GM23338 (cell line): ENCODE data around the gene LEMD1. TPM values are rescaled to one million over a fixed set of nuclear protein-coding genes. Genes with fewer than 3 reads are reported as not detected.

Experiments used
- ATAC-seq: fragments of 200-7000 bp; cut with Tn5 transposase; 3 replicates; pipeline ENCODE4 v1.9.1; 2020
- DNase-seq: peaks from one replicate; pipeline ENCODE4 v3.0.0-alpha.2; 2015; ENCODE audit warnings: low spot score
- H2AFZ ChIP-seq: fragments of 200-600 bp; sonication (generic); 2 replicates; pipeline ENCODE4 v1.8.0; 2016; ENCODE audit warnings: antibody characterized with exemption, mild to moderate bottlenecking, moderate library complexity
- H3F3A ChIP-seq: fragments of 200-600 bp; sonication (generic); replicated peaks from 2 replicates; pipeline ENCODE4 v1.8.0; 2017; ENCODE audit warnings: antibody characterized with exemption, mixed run types, low read depth
- H3K27ac ChIP-seq: fragments of 200-600 bp; sonication (generic); 2 replicates; pipeline ENCODE4 v1.6.1; 2016; ENCODE audit warnings: low read depth
- H3K27me3 ChIP-seq: fragments of 200-600 bp; sonication (generic); 2 replicates; pipeline ENCODE4 v1.8.0; 2016; ENCODE audit warnings: mild to moderate bottlenecking, mixed run types, moderate library complexity; ENCODE audit not compliant: insufficient read depth
- H3K36me3 ChIP-seq: fragments of 200-600 bp; sonication (generic); 2 replicates; pipeline ENCODE4 v1.8.0; 2016; ENCODE audit warnings: mild to moderate bottlenecking; ENCODE audit not compliant: insufficient read depth
- H3K4me1 ChIP-seq: fragments of 200-600 bp; sonication (generic); 2 replicates; pipeline ENCODE4 v1.8.0; 2016; ENCODE audit warnings: mild to moderate bottlenecking, moderate library complexity; ENCODE audit not compliant: insufficient read depth
- H3K4me2 ChIP-seq: fragments of 200-600 bp; sonication (generic); 2 replicates; pipeline ENCODE4 v1.7.1; 2017; ENCODE audit warnings: mixed run types
- H3K4me3 ChIP-seq: fragments of 200-600 bp; sonication (generic); 2 replicates; pipeline ENCODE4 v1.6.1; 2016; ENCODE audit warnings: mixed run types
- H3K79me2 ChIP-seq: fragments of 200-600 bp; sonication (generic); replicated peaks from 2 replicates; pipeline ENCODE4 v1.8.0; 2017; ENCODE audit warnings: mild to moderate bottlenecking; ENCODE audit not compliant: insufficient read depth
- H3K9me2 ChIP-seq: fragments of 200-600 bp; sonication (generic); 2 replicates; pipeline ENCODE4 v1.8.0; 2017; ENCODE audit not compliant: insufficient read depth
- H4K20me1 ChIP-seq: fragments of 200-600 bp; sonication (generic); replicated peaks from 2 replicates; pipeline ENCODE4 v1.8.0; 2017; ENCODE audit warnings: mild to moderate bottlenecking; ENCODE audit not compliant: insufficient read depth
- H3K27ac Mint-ChIP-seq: 2 replicates; pipeline ENCODE4 v1.8.0; 2020; ENCODE audit warnings: inconsistent platforms, mild to moderate bottlenecking, moderate library complexity, mixed read lengths
- H3K27me3 Mint-ChIP-seq: 3 replicates; pipeline ENCODE4 v1.8.0; 2022; ENCODE audit warnings: low read depth, mild to moderate bottlenecking, moderate library complexity, mixed read lengths, inconsistent platforms; ENCODE audit not compliant: insufficient read depth, poor library complexity
- H3K36me3 Mint-ChIP-seq: 3 replicates; pipeline ENCODE4 v1.8.0; 2021; ENCODE audit warnings: low read depth, mild to moderate bottlenecking, inconsistent platforms, moderate library complexity, mixed read lengths
- H3K4me1 Mint-ChIP-seq: 3 replicates; pipeline ENCODE4 v1.8.0; 2020; ENCODE audit warnings: mild to moderate bottlenecking, inconsistent platforms, mixed read lengths
- H3K4me3 Mint-ChIP-seq: 3 replicates; pipeline ENCODE4 v1.8.0; 2021; ENCODE audit warnings: moderate library complexity, mild to moderate bottlenecking, inconsistent platforms, mixed read lengths
- H3K9me3 Mint-ChIP-seq: 3 replicates; pipeline ENCODE4 v1.8.0; 2020; ENCODE audit warnings: moderate library complexity, mild to moderate bottlenecking, inconsistent platforms, mixed read lengths
- CREB1 ChIP-seq: fragments of 250-450 bp; sonication (Bioruptor Pico); IDR thresholded peaks from 2 replicates; pipeline ENCODE4 v1.5.0; 2020; ENCODE audit warnings: low read depth, mild to moderate bottlenecking, moderate library complexity
- ETS1 ChIP-seq: IDR thresholded peaks from 2 replicates; pipeline ENCODE4 v1.6.1; 2016; ENCODE audit warnings: antibody characterized with exemption
- EZH2 ChIP-seq: fragments of 200-600 bp; sonication (generic); IDR thresholded peaks from one replicate; pipeline ENCODE4 v1.8.0; 2017; ENCODE audit warnings: antibody characterized with exemption, mild to moderate bottlenecking, low read depth; ENCODE audit not compliant: unreplicated experiment
- REST ChIP-seq: IDR thresholded peaks from one replicate; pipeline ENCODE4 v1.6.1; 2018; ENCODE audit warnings: antibody characterized with exemption; ENCODE audit not compliant: unreplicated experiment
- ZNF462 ChIP-seq: fragments of 250-450 bp; sonication (Bioruptor Pico); IDR thresholded peaks from 2 replicates; pipeline ENCODE4 v1.5.0; 2020; ENCODE audit warnings: mild to moderate bottlenecking, moderate library complexity
- polyA plus RNA-seq: library from polyadenylated mRNA; unstranded; fragments of >200 nt; fragmentation: Nextera tagmentation; extraction: Ambion mirVana; gene quantifications from 2 replicates; pipeline ENCODE4 v1.2.1, GENCODE V29; 2016
- total RNA-seq: library from RNA; depleted of rRNA; stranded (reverse); fragments of >200 nt; shearing (Covaris generic); gene quantifications from 2 replicates; pipeline ENCODE4 v1.2.3, GENCODE V29; 2014

The LEMD1 gene
- total and polyA plus RNA-seq, 2 experiments from 2014 or later = 4.7 to 10.7 TPM

- peak; percentile 82 for DNase-seq
- H4K20me1 ChIP-seq = peaks cover 7% of the 10 kb centered on the region; the same call in 1 of the 2 replicates
These were observed 28.0 kb upstream of the LEMD1 start for GRCh38 chr1:205449750-205450443.

More at GRCh38 chr1:205449750-205450443, 28.0 kb upstream of the LEMD1 start:
- peak; percentile 11 for ATAC-seq
- Histone ChIP-seq H3F3A (peaks cover 39% of the 10 kb centered on the region), H3K27me3 (peaks cover 37% of the 10 kb centered on the region), H2AFZ (no peak overlapping the region), H3K27ac (no peak overlapping the region), H3K79me2 (peaks cover 4% of the 10 kb centered on the region; the same call in 1 of the 2 replicates), H3K4me2 (peak overlapping the region; percentile 91), H3K4me1 (peaks cover 85% of the 10 kb centered on the region), H3K4me3 (peak overlapping the region; percentile 53), H3K36me3 (no peaks in the 10 kb centered on the region), H3K9me2 (no peaks in the 10 kb centered on the region)
- peak overlapping the region; percentile 95 for H3K27ac Mint-ChIP-seq
- H3K27me3 Mint-ChIP-seq = peaks cover 35% of the 10 kb centered on the region
- TF ChIP-seq ZNF462 (CRISPR knock-in tag) = no peak; the same call in 1 of the 2 replicates
- no peak for TF ChIP-seq CREB1 (CRISPR knock-in tag)
- TF ChIP-seq EZH2 = no peak
- TF ChIP-seq REST = no peak
- no peak for TF ChIP-seq ETS1
- H3K4me1 Mint-ChIP-seq = peaks cover 91% of the 10 kb centered on the region
- no peaks in the 10 kb centered on the region; the same call in 2 of the 3 replicates for H3K9me3 Mint-ChIP-seq
- H3K36me3 Mint-ChIP-seq = peaks cover 42% of the 10 kb centered on the region
- peak overlapping the region; percentile 80 for H3K4me3 Mint-ChIP-seq
